Measurements from ENCODE around the gene ZDHHC17. TPM values are rescaled to one million over a fixed set of nuclear protein-coding genes. Genes with fewer than 3 reads are reported as not detected.
"Not testable (repeated sequence)": the region's sequence is repeated elsewhere in the genome, so short reads cannot be mapped to it uniquely, and the experiment has no call there.

ZDHHC17 gene
- polyA plus RNA-seq, 1 donor (not counting 4 experiments of a cell fraction or from before 2014, with no cell fraction given) = 28.2 TPM

DNA sequence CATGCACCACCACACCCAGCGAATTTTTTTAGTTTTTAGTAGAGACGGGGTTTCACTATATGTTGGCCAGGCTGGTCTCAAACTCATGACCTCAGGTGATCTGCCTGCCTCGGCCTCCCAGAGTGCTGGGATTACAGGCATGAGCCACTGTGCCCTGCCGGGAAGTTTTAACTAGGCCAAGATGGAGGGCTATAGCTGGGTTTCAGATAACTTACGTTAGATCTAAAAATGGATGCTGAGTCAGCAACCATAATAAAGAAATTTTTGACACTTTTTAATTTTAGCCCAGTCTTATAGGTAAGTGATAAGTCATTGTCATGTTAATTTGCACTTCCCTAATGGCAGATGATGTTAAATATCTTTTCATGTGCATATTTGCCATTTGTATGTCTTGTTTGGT, 14.4 kb downstream of the ZDHHC17 start:
- Histone ChIP-seq H3K36me3 (ENCODE audit: control insufficient read depth in 2 of 2, extremely low read depth in 1 of 2, insufficient read depth in 2 of 2, low read length in 2 of 2) (no peaks in the 10 kb centered on the region), H3K9ac (ENCODE audit: control insufficient read depth, extremely low read depth, insufficient read depth, low read length) (no peak overlapping the region), H3K4me3 (ENCODE audit: control insufficient read depth in 2 of 3, extremely low read depth in 1 of 3, insufficient read depth in 2 of 3, low read depth in 1 of 3, low read length in 3 of 3) (no peak overlapping the region), H3K9me1 (ENCODE audit: control insufficient read depth, extremely low read depth, insufficient read depth, low read length) (no peaks in the 10 kb centered on the region), H4K20me1 (ENCODE audit: control insufficient read depth, extremely low read depth, insufficient read depth, low read length) (no peaks in the 10 kb centered on the region), H3K9me3 (ENCODE audit: control insufficient read depth, low read depth, low read length) (no peaks in the 10 kb centered on the region), H3K27me3 (ENCODE audit: control insufficient read depth, extremely low read depth, insufficient read depth, low read length) (no peaks in the 10 kb centered on the region), H3K27ac (ENCODE audit: control insufficient read depth, insufficient read depth, low read length) (no peak overlapping the region), H3K4me1 (ENCODE audit: control insufficient read depth, extremely low read depth, insufficient read depth, low read length) (no peaks in the 10 kb centered on the region), H3K4me2 (ENCODE audit: control insufficient read depth, extremely low read depth, insufficient read depth, low read depth, low read length) (no peak overlapping the region), H2AFZ (ENCODE audit: control insufficient read depth, low read length) (no peak overlapping the region), H3K79me2 (ENCODE audit: control insufficient read depth, insufficient read depth, low read length) (peaks cover 62% of the 10 kb centered on the region)
- TF ChIP-seq CTCF (optimal IDR thresholded peaks at IDR 0.05 in 1 of 3, IDR thresholded peaks at IDR 0.05 in 1 of 3, conservative IDR thresholded peaks at IDR 0.05 in 1 of 3; ENCODE audit: extremely low read depth in 1 of 3, insufficient read depth in 2 of 3, low read length in 3 of 3) = no peak
- FAIRE-seq (no peak), DNase-seq (ENCODE audit: low read depth, low spot score) (no peak)
- dilution Hi-C loops (cut with MboI; ENCODE audit: extremely low pct_ligation_motif_present, low sequenced_read_pairs) = no loop called here

- H2AFZ ChIP-seq (ENCODE audit: control insufficient read depth, low read length); H3K27ac ChIP-seq (ENCODE audit: control insufficient read depth, insufficient read depth, low read length); H3K9me3 ChIP-seq (ENCODE audit: control insufficient read depth, low read depth, low read length); FAIRE-seq; H3K4me2 ChIP-seq (ENCODE audit: control insufficient read depth, extremely low read depth, insufficient read depth, low read depth, low read length); dilution Hi-C loops (cut with MboI; ENCODE audit: extremely low pct_ligation_motif_present, low sequenced_read_pairs); DNase-seq (ENCODE audit: low read depth, low spot score); H3K9ac ChIP-seq (ENCODE audit: control insufficient read depth, extremely low read depth, insufficient read depth, low read length); H4K20me1 ChIP-seq (ENCODE audit: control insufficient read depth, extremely low read depth, insufficient read depth, low read length); H3K9me1 ChIP-seq (ENCODE audit: control insufficient read depth, extremely low read depth, insufficient read depth, low read length); H3K27me3 ChIP-seq (ENCODE audit: control insufficient read depth, extremely low read depth, insufficient read depth, low read length); H3K4me1 ChIP-seq (ENCODE audit: control insufficient read depth, extremely low read depth, insufficient read depth, low read length); H3K4me3 ChIP-seq (ENCODE audit: control insufficient read depth in 2 of 3, extremely low read depth in 1 of 3, insufficient read depth in 2 of 3, low read depth in 1 of 3, low read length in 3 of 3); H3K36me3 ChIP-seq (ENCODE audit: control insufficient read depth in 2 of 2, extremely low read depth in 1 of 2, insufficient read depth in 2 of 2, low read length in 2 of 2): not testable (repeated sequence)
- H3K79me2 ChIP-seq (ENCODE audit: control insufficient read depth, insufficient read depth, low read length) = peaks cover 55% of the 10 kb centered on the region
Measured at GRCh38 chr12:76779310-76779709, 15.4 kb downstream of the ZDHHC17 start.

DNA sequence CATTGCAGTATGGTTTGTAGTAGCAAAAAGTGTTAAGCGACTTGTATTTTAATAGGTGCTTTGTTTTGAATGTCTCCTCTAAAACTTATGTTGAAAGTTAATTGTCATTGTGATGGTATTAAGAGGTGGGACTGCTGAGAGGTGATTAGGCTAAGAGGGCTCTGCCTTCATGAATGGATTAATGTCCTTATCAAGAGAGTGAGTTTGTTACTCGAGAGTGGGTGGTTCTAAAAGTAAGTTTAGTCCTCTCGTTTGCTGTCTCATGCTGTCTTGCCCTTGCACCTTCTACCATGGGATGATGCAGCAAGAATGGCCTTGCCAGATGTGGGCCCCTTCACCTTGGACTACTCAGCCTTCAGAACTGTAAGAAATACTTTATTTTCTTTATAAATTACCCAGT, 17.4 kb downstream of the ZDHHC17 start:
- no peaks in the 10 kb centered on the region for H3K27me3 ChIP-seq (ENCODE audit: control insufficient read depth, extremely low read depth, insufficient read depth, low read length)
- H3K4me2 ChIP-seq (ENCODE audit: control insufficient read depth, extremely low read depth, insufficient read depth, low read depth, low read length) = no peak overlapping the region
- DNase-seq (ENCODE audit: low read depth, low spot score) (no peak), FAIRE-seq (no peak)
- no peaks in the 10 kb centered on the region for H4K20me1 ChIP-seq (ENCODE audit: control insufficient read depth, extremely low read depth, insufficient read depth, low read length)
- peaks cover 4% of the 10 kb centered on the region for H3K4me1 ChIP-seq (ENCODE audit: control insufficient read depth, extremely low read depth, insufficient read depth, low read length)
- no peaks in the 10 kb centered on the region for H3K36me3 ChIP-seq (ENCODE audit: control insufficient read depth in 2 of 2, extremely low read depth in 1 of 2, insufficient read depth in 2 of 2, low read length in 2 of 2)
- peaks cover 50% of the 10 kb centered on the region for H3K79me2 ChIP-seq (ENCODE audit: control insufficient read depth, insufficient read depth, low read length)
- no peaks in the 10 kb centered on the region for H3K9me1 ChIP-seq (ENCODE audit: control insufficient read depth, extremely low read depth, insufficient read depth, low read length)
- no peak for TF ChIP-seq CTCF (optimal IDR thresholded peaks at IDR 0.05 in 1 of 3, IDR thresholded peaks at IDR 0.05 in 1 of 3, conservative IDR thresholded peaks at IDR 0.05 in 1 of 3; ENCODE audit: extremely low read depth in 1 of 3, insufficient read depth in 2 of 3, low read length in 3 of 3)
- TF ChIP-seq EZH2 (IDR thresholded peaks at IDR 0.05; ENCODE audit: low read length) = no peak
- H2AFZ ChIP-seq (ENCODE audit: control insufficient read depth, low read length) = no peak overlapping the region
- H3K9ac ChIP-seq (ENCODE audit: control insufficient read depth, extremely low read depth, insufficient read depth, low read length) = no peak overlapping the region
- no peak overlapping the region for H3K27ac ChIP-seq (ENCODE audit: control insufficient read depth, insufficient read depth, low read length)
- H3K9me3 ChIP-seq (ENCODE audit: control insufficient read depth, low read depth, low read length) = no peaks in the 10 kb centered on the region
- dilution Hi-C loops (cut with MboI; ENCODE audit: extremely low pct_ligation_motif_present, low sequenced_read_pairs) = no loop called here
- no peak overlapping the region for H3K4me3 ChIP-seq (ENCODE audit: control insufficient read depth in 2 of 3, extremely low read depth in 1 of 3, insufficient read depth in 2 of 3, low read depth in 1 of 3, low read length in 3 of 3)
